Transverse colon (tissue), 4 donors: ENCODE measurements around the gene PDE10A.

ENCODE experiments used
- CTCF ChIP-seq, 5 experiments: fragments of 200-600 bp in 3 of 5; fragments of 450-650 bp in 2 of 5; sonication (generic) in 3 of 5; IDR thresholded peaks; 1 replicate in 2 of 5; 2 replicates in 3 of 5; pipeline ENCODE4 v1.5.1; 2016 to 2017; ENCODE audit warnings: antibody characterized with exemption in 5 of 5, inconsistent platforms in 3 of 5, mild to moderate bottlenecking in 2 of 5, moderate library complexity in 1 of 5
- POLR2A ChIP-seq: fragments of 450-650 bp; IDR thresholded peaks from one replicate; pipeline ENCODE4 v1.6.1; 2016; ENCODE audit warnings: antibody characterized with exemption, mild to moderate bottlenecking, moderate library complexity
- POLR2AphosphoS5 ChIP-seq, 3 donors: sonication (generic); formaldehyde crosslinking; IDR thresholded peaks; one replicate each; pipeline ENCODE4 v1.6.1; 2016; ENCODE audit warnings: antibody characterized with exemption in 3 of 3

- TF ChIP-seq CTCF (IDR thresholded peaks at IDR 0.05) (no peak), POLR2A (no peak), POLR2AphosphoS5 (IDR thresholded peaks at IDR 0.05) (no peak)
These were observed 38.0 kb upstream of the PDE10A start for GRCh38 chr6:165701005-165701404.
